DND-41 (cell line): Measurements from ENCODE around the gene ALDH5A1.

Experiments used
- ATAC-seq: fragments of 200-7000 bp; cut with Tn5 transposase; 3 replicates; pipeline ENCODE4 v1.9.1; 2021; ENCODE audit warnings: low read depth; ENCODE audit not compliant: insufficient read depth
- DNase-seq: peaks from one replicate; pipeline ENCODE4 v3.0.0-alpha.2; 2020
- H2AFZ ChIP-seq: 2 replicates; pipeline ENCODE4 v1.6.0; 2012; ENCODE audit warnings: low read depth, low read length
- H3K27ac ChIP-seq: 2 replicates; pipeline ENCODE4 v1.5.1; 2012; ENCODE audit warnings: low read length, inconsistent platforms
- H3K27me3 ChIP-seq: fragments of 200-600 bp; sonication (generic); 2 replicates; pipeline ENCODE4 v1.6.0; 2012; ENCODE audit warnings: low read length, mild to moderate bottlenecking, inconsistent platforms; ENCODE audit not compliant: insufficient read depth, poor library complexity
- H3K36me3 ChIP-seq: 2 replicates; pipeline ENCODE4 v1.5.1; 2012; ENCODE audit warnings: low read length, inconsistent platforms; ENCODE audit not compliant: insufficient read depth
- H3K4me1 ChIP-seq: 2 replicates; pipeline ENCODE4 v1.5.1; 2012; ENCODE audit warnings: mild to moderate bottlenecking, low read length; ENCODE audit not compliant: insufficient read depth
- H3K4me2 ChIP-seq: 2 replicates; pipeline ENCODE4 v1.6.0; 2012; ENCODE audit warnings: mild to moderate bottlenecking, moderate library complexity, low read length, inconsistent platforms; ENCODE audit not compliant: insufficient read depth
- H3K4me3 ChIP-seq, 2 experiments: fragments of 200-600 bp in 1 of 2; shearing (Covaris generic) in 1 of 2; 2 replicates each; pipeline ENCODE4 v1.5.1; 2012 to 2016; ENCODE audit warnings: inconsistent platforms in 2 of 2, low read length in 2 of 2, mild to moderate bottlenecking in 2 of 2, low read depth in 1 of 2, moderate library complexity in 1 of 2
- H3K79me2 ChIP-seq: 2 replicates; pipeline ENCODE4 v1.6.0; 2012; ENCODE audit warnings: low read length, inconsistent platforms; ENCODE audit not compliant: insufficient read depth
- H3K9ac ChIP-seq: 2 replicates; pipeline ENCODE4 v1.6.0; 2012; ENCODE audit warnings: low read depth, mild to moderate bottlenecking, inconsistent platforms, low read length, moderate library complexity
- H3K9me3 ChIP-seq: 2 replicates; pipeline ENCODE4 v1.5.1; 2012; ENCODE audit warnings: low read length, moderate library complexity, mild to moderate bottlenecking, inconsistent platforms; ENCODE audit not compliant: insufficient read depth, severe bottlenecking
- H4K20me1 ChIP-seq: 2 replicates; pipeline ENCODE4 v1.6.0; 2012; ENCODE audit warnings: low read length; ENCODE audit not compliant: insufficient read depth
- CTCF ChIP-seq: IDR thresholded peaks from 2 replicates; pipeline ENCODE4 v1.5.1; 2012; ENCODE audit warnings: borderline replicate concordance, low read length, moderate library complexity, mild to moderate bottlenecking; ENCODE audit not compliant: poor library complexity, severe bottlenecking; ENCODE audit errors: extremely low read depth
- EZH2 ChIP-seq: IDR thresholded peaks from 3 replicates; pipeline ENCODE4 v1.6.1; 2012; ENCODE audit warnings: borderline replicate concordance, low read depth, mild to moderate bottlenecking, moderate library complexity, low read length, inconsistent platforms; ENCODE audit not compliant: severe bottlenecking

ALDH5A1 gene

GRCh38 chr6:24489881-24490280, 4.9 kb upstream of the ALDH5A1 start:
- ATAC-seq (no peak), DNase-seq (no peak)
- Histone ChIP-seq H3K9ac (no peak overlapping the region), H3K27ac (no peak overlapping the region), H3K79me2 (0 out of 2 replicates have a peak, but pooled peaks cover 5% of the 10 kb centered on the region), H4K20me1 (no peaks in the 10 kb centered on the region), H2AFZ (no peak overlapping the region), H3K9me3 (no peaks in the 10 kb centered on the region), H3K4me1 (peaks cover 21% of the 10 kb centered on the region), H3K4me3 (no peak overlapping the region), H3K4me2 (no peak overlapping the region), H3K36me3 (no peaks in the 10 kb centered on the region; the same call in 1 of the 2 replicates), H3K27me3 (no peaks in the 10 kb centered on the region)
- no peak for TF ChIP-seq CTCF
- no peak for TF ChIP-seq EZH2

- Histone ChIP-seq H3K9me3 (no peaks in the 10 kb centered on the region), H3K27me3 (no peaks in the 10 kb centered on the region), H3K4me3 (no peak overlapping the region), H3K9ac (no peak overlapping the region), H3K4me1 (peaks cover 29% of the 10 kb centered on the region), H2AFZ (no peak overlapping the region), H4K20me1 (no peaks in the 10 kb centered on the region), H3K27ac (no peak overlapping the region), H3K79me2 (peaks cover 11% of the 10 kb centered on the region; the same call in 1 of the 2 replicates), H3K4me2 (no peak overlapping the region), H3K36me3 (no peaks in the 10 kb centered on the region; the same call in 1 of the 2 replicates)
- no peak for DNase-seq
- no peak for ATAC-seq
- TF ChIP-seq EZH2 (no peak), CTCF (no peak)
Measured at GRCh38 chr6:24490948-24491347, 3.8 kb upstream of the ALDH5A1 start.

GRCh38 chr6:24492475-24492874, 2.3 kb upstream of the ALDH5A1 start:
- H3K4me3 ChIP-seq = no peak overlapping the region
- H3K9ac ChIP-seq = no peak overlapping the region
- DNase-seq = no peak
- peaks cover 11% of the 10 kb centered on the region for H3K79me2 ChIP-seq
- H3K4me1 ChIP-seq = peaks cover 35% of the 10 kb centered on the region
- H3K4me2 ChIP-seq = peak overlapping the region; percentile 16; the same call in 1 of the 2 replicates
- TF ChIP-seq CTCF (peak; percentile 37), EZH2 (no peak)
- H3K36me3 ChIP-seq = peaks cover 10% of the 10 kb centered on the region
- H3K27me3 ChIP-seq = no peaks in the 10 kb centered on the region
- no peaks in the 10 kb centered on the region for H3K9me3 ChIP-seq
- no peak overlapping the region for H3K27ac ChIP-seq
- H2AFZ ChIP-seq = no peak overlapping the region
- no peaks in the 10 kb centered on the region for H4K20me1 ChIP-seq
- no peak for ATAC-seq
